Gastroesophageal sphincter (tissue), 4 donors: ENCODE data around the gene EIF4A3. TPM values are rescaled to one million over a fixed set of nuclear protein-coding genes. Genes with fewer than 3 reads are reported as not detected.

Experiments used
- ATAC-seq: fragments of 150-250 bp; one replicate; pipeline ENCODE4 v1.9.1; 2016; ENCODE audit warnings: mild to moderate bottlenecking, moderate library complexity
- H3K27ac ChIP-seq, 4 donors: fragments of 200-600 bp; sonication (generic) in 3 of 4; 1 replicate in 3 of 4; 2 replicates in 1 of 4; pipeline ENCODE4 v1.5.1; 2016 to 2019
- H3K27me3 ChIP-seq: fragments of 200-600 bp; sonication (generic); one replicate; pipeline ENCODE4 v1.5.1; 2019
- H3K36me3 ChIP-seq, 2 donors: fragments of 200-600 bp; sonication (generic); one replicate each; pipeline ENCODE4 v1.5.1; 2019; ENCODE audit warnings: control low read depth in 1 of 2
- H3K4me1 ChIP-seq, 3 donors: fragments of 200-600 bp; sonication (generic); 1 replicate in 2 of 3; 2 replicates in 1 of 3; pipeline ENCODE4 v1.5.1; 2016 to 2019; ENCODE audit warnings: control low read depth in 2 of 3
- H3K4me3 ChIP-seq, 2 donors: fragments of 200-600 bp; sonication (generic); one replicate each; pipeline ENCODE4 v1.5.1; 2019; ENCODE audit warnings: mild to moderate bottlenecking in 1 of 2, moderate library complexity in 1 of 2
- H3K9me3 ChIP-seq, 3 donors: fragments of 200-600 bp; sonication (generic); one replicate each; pipeline ENCODE4 v1.5.1; 2017 to 2019; ENCODE audit warnings: control low read depth in 2 of 3
- EP300 ChIP-seq: sonication (generic); formaldehyde crosslinking; IDR thresholded peaks from one replicate; pipeline ENCODE4 v1.6.1; 2017; ENCODE audit warnings: antibody characterized with exemption, mild to moderate bottlenecking
- POLR2A ChIP-seq, 2 donors: fragments of 450-650 bp; IDR thresholded peaks; one replicate each; pipeline ENCODE4 v1.6.1; 2017; ENCODE audit warnings: antibody characterized with exemption in 2 of 2, mild to moderate bottlenecking in 2 of 2, moderate library complexity in 1 of 2
- POLR2AphosphoS5 ChIP-seq: sonication (generic); formaldehyde crosslinking; IDR thresholded peaks from one replicate; pipeline ENCODE4 v1.6.1; 2017; ENCODE audit warnings: antibody characterized with exemption
- WGBS, 2 donors: methylation state at CpG; one replicate each; pipeline ENCODE4 v1.1.5; 2018; ENCODE audit warnings: low coverage in 1 of 2; 5-methylcytosine and 5-hydroxymethylcytosine counted together
- total RNA-seq, 4 donors: library from RNA; depleted of rRNA; stranded (reverse); fragments of >200 nt; gene quantifications; one replicate each; pipeline ENCODE4 v1.1.0, GENCODE V29; 2016
- TF ChIP-seq, protein P1 (sequence below), 4 experiments: fragments of 200-600 bp in 2 of 4; fragments of 450-650 bp in 2 of 4; sonication (generic) in 1 of 4; IDR thresholded peaks; one replicate each; pipeline ENCODE4 v1.5.1; 2017 to 2019; ENCODE audit warnings: antibody characterized with exemption in 4 of 4, mild to moderate bottlenecking in 2 of 4, moderate library complexity in 2 of 4

The EIF4A3 gene
- total RNA-seq, 4 donors from 2014 or later = 37.9 to 61.6 (median 49.0) TPM

DNA sequence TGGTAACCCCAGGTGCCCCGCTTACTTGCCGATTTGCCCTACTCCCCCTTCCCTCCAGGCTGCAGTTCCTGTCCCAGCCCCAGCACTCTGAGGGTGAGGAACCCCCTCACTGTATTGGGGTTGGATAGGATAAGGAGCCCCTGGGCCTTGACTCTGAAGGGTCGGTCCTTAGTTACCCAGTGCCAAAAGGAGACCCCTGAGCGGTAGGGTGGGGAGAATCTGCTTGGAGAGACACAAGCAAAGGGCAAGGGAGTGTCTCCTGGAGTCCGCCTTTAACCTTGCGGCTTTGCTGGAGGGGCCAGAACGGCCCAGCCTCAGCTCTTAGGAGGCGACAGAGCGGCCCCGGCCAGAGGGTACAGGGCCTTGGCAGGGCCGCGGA, 35.9 kb upstream of the EIF4A3 start:
- no peak overlapping the region for H3K27ac ChIP-seq
- peaks cover 0 to 4% (median 0%) of the 10 kb centered on the region in 3 donors for H3K4me1 ChIP-seq
- TF ChIP-seq POLR2A (IDR thresholded peaks at IDR 0.05) (no peak), POLR2AphosphoS5 (no peak), EP300 (no peak)
- TF ChIP-seq, protein P1, sequence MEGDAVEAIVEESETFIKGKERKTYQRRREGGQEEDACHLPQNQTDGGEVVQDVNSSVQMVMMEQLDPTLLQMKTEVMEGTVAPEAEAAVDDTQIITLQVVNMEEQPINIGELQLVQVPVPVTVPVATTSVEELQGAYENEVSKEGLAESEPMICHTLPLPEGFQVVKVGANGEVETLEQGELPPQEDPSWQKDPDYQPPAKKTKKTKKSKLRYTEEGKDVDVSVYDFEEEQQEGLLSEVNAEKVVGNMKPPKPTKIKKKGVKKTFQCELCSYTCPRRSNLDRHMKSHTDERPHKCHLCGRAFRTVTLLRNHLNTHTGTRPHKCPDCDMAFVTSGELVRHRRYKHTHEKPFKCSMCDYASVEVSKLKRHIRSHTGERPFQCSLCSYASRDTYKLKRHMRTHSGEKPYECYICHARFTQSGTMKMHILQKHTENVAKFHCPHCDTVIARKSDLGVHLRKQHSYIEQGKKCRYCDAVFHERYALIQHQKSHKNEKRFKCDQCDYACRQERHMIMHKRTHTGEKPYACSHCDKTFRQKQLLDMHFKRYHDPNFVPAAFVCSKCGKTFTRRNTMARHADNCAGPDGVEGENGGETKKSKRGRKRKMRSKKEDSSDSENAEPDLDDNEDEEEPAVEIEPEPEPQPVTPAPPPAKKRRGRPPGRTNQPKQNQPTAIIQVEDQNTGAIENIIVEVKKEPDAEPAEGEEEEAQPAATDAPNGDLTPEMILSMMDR (IDR thresholded peaks at IDR 0.05) = no peak
- no peaks in the 10 kb centered on the region for H3K36me3 ChIP-seq
- peaks cover 47% of the 10 kb centered on the region for H3K27me3 ChIP-seq
- ATAC-seq = no peak
- H3K4me3 ChIP-seq = no peak overlapping the region
- no CpG with 5 or more reads among the region's 12 CpGs for WGBS, 2 donors
- no peaks in the 10 kb centered on the region for H3K9me3 ChIP-seq

DNA sequence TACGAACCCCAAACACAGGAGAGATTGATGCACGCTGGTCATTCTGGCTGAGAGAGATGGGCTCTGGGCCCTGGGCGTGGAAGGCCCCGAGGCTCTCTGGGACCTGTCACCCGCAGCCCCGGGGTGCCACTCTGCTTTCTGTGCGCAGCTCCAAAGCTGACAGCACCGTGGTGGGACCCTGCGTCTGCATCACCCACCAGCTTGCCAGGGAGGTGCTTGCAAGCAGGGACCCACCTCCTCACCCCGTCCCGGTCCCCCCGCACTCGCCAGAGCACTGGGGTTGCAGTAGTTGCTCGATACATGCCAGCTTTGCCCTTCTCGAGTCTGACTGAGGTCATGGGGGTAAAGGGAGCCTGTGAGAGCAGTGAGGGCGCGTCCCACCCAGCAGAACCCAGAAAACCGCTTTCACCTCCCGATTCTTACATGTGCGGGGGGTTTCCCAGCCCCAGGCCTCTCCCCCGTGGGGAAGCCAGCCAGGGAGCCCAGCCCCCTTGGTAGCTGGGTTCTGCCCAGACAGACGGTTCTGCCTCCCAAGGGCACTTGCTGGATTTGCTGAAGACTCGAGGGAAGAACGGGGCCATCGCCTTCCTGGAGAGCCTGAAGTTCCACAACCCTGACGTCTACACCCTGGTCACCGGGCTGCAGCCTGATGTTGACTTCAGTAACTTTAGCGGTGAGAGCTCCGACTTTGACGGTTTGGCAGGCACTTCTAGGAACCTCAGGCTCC, 35.4 kb upstream of the EIF4A3 start:
- no peak for ATAC-seq
- Histone ChIP-seq H3K4me3 (no peak overlapping the region), H3K4me1 (no peaks in the 10 kb centered on the region), H3K27ac (no peak overlapping the region), H3K9me3 (no peaks in the 10 kb centered on the region), H3K36me3 (no peaks in the 10 kb centered on the region), H3K27me3 (peaks cover 45% of the 10 kb centered on the region)
- 94 to 100% methylated on average over 1 to 7 of the region's 30 CpGs for WGBS, 2 donors
- TF ChIP-seq, protein P1 (IDR thresholded peaks at IDR 0.05) = no peak
- TF ChIP-seq EP300 = no peak
- no peak for TF ChIP-seq POLR2AphosphoS5
- no peak for TF ChIP-seq POLR2A (IDR thresholded peaks at IDR 0.05)

DNA sequence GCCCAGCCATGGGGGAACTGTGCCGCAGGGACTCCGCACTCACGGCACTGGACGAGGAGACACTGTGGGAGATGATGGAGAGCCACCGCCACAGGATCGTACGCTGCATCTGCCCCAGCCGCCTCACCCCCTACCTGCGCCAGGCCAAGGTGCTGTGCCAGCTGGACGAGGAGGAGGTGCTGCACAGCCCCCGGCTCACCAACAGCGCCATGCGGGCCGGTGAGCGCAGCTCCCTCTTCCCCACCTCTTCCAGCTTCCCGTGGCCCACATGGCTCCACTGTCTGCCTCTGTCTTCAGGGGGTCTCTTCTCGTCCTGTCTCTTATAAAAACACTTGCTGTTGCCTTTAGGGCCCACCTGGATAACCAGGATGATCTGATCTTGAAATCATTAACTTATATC, 34.5 kb upstream of the EIF4A3 start:
- no peaks in the 10 kb centered on the region for H3K4me1 ChIP-seq
- no peak overlapping the region for H3K27ac ChIP-seq
- no peak for ATAC-seq
- no peak for TF ChIP-seq POLR2A (IDR thresholded peaks at IDR 0.05)
- TF ChIP-seq, protein P1 (IDR thresholded peaks at IDR 0.05) = no peak
- no peak for TF ChIP-seq EP300
- no peak for TF ChIP-seq POLR2AphosphoS5
- WGBS, 2 donors = no CpG with 5 or more reads among the region's 17 CpGs
- H3K9me3 ChIP-seq = no peaks in the 10 kb centered on the region
- no peaks in the 10 kb centered on the region for H3K36me3 ChIP-seq
- H3K4me3 ChIP-seq = no peak overlapping the region
- H3K27me3 ChIP-seq = peaks cover 45% of the 10 kb centered on the region

DNA sequence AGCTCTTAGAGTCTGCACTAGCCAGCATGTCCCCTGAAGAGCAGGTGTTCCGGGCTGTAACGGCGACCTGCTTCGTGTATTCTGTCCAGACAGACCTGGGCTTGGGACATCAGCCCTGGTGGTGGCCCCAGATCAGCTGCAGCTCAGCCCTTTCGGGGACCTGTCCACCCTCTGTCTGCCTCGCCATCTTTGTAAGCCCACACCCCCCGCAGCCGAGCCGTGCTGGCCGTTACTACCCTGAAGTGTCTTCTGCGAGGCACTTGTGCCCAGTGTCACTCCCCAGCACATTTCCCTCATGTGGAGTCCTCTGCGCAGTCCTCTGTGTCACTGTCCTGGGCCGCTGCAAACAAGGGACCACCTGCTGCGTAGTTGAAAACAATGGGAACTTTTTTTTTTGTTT, 33.3 kb upstream of the EIF4A3 start:
- H3K4me3 ChIP-seq = no peak overlapping the region
- TF ChIP-seq, protein P1 (IDR thresholded peaks at IDR 0.05) = no peak
- TF ChIP-seq POLR2AphosphoS5 = no peak
- no peak for TF ChIP-seq EP300
- TF ChIP-seq POLR2A (IDR thresholded peaks at IDR 0.05) = no peak
- H3K4me1 ChIP-seq = no peaks in the 10 kb centered on the region
- H3K9me3 ChIP-seq = no peaks in the 10 kb centered on the region
- no peak for ATAC-seq
- peaks cover 45% of the 10 kb centered on the region for H3K27me3 ChIP-seq
- no peaks in the 10 kb centered on the region for H3K36me3 ChIP-seq
- 81% methylated on average over 3 of the region's 14 CpGs; no CpG with 5 or more reads in 1 of the 2 donors for WGBS, 2 donors
- H3K27ac ChIP-seq = no peak overlapping the region

DNA sequence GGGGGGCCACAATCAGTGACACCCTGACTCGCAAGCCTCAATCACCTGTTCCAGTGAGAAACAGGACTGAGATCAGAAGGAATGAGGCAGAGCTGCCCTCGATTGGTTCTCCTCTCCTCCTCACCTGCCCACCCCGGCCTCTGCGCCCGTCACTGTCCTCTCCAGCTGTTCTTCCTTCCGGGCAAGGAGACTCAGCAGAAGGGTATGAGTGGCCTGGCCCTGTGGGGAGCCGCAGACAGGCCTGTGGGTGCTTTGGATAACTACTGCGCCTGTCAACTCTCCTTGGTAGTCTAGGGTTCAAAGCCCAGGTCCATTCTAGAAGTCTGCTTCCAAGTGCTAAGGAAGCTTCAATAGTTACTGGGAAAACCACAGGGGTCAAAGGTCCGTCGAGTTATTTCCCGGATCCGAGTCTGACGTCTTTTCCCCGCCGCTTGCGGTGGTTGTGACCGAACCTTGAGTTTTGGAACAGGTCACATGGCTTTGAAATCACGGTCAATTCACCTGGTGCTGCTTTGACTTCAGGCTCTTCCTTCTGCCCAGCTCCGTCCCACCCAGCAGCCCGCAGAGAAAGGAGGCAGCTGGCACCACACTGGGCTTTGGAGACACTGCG, 31.2 kb upstream of the EIF4A3 start:
- no peaks in the 10 kb centered on the region for H3K9me3 ChIP-seq
- peaks cover 36% of the 10 kb centered on the region for H3K27me3 ChIP-seq
- no peaks in the 10 kb centered on the region for H3K36me3 ChIP-seq
- WGBS, 2 donors = 95% methylated on average over 8 to 15 of the region's 21 CpGs
- TF ChIP-seq POLR2AphosphoS5 (no peak), EP300 (no peak), POLR2A (IDR thresholded peaks at IDR 0.05) (no peak)
- TF ChIP-seq, protein P1 (IDR thresholded peaks at IDR 0.05) = no peak
- H3K27ac ChIP-seq = no peak overlapping the region
- H3K4me1 ChIP-seq = no peaks in the 10 kb centered on the region
- no peak overlapping the region for H3K4me3 ChIP-seq
- ATAC-seq = no peak
